GM20000 (cell line): ENCODE data around the gene IFT43.

Source experiments
- DNase-seq: peaks from one replicate; pipeline ENCODE4 v3.0.0; 2012; ENCODE audit warnings: low spot score
- TF ChIP-seq, protein P1 (sequence below): IDR thresholded peaks from 2 replicates; pipeline ENCODE4 v1.5.1; 2012; ENCODE audit warnings: mild to moderate bottlenecking, control low read depth; ENCODE audit errors: extremely low read depth, missing control alignments

IFT43 gene

DNA sequence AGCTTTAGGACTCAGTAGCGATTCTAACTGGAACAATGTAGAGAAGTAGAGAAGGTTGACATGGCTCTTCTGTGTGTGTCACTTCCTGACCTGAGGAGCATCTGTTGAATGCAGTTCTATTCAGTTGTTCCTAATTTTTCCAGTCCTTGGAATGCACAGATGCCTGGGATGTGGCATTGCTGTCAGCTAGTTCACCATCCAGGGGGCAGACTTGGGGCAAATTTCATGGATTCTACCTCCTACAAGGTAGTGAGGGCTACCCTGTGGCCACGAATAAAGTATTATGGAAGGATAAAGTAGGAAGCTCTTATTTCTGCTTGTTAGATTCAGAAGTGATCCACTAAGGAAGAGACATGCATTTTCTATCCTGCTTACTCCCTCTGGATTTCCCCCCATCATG lies 91.8 kb downstream of the IFT43 start:
- no peak for DNase-seq
- TF ChIP-seq, protein P1, sequence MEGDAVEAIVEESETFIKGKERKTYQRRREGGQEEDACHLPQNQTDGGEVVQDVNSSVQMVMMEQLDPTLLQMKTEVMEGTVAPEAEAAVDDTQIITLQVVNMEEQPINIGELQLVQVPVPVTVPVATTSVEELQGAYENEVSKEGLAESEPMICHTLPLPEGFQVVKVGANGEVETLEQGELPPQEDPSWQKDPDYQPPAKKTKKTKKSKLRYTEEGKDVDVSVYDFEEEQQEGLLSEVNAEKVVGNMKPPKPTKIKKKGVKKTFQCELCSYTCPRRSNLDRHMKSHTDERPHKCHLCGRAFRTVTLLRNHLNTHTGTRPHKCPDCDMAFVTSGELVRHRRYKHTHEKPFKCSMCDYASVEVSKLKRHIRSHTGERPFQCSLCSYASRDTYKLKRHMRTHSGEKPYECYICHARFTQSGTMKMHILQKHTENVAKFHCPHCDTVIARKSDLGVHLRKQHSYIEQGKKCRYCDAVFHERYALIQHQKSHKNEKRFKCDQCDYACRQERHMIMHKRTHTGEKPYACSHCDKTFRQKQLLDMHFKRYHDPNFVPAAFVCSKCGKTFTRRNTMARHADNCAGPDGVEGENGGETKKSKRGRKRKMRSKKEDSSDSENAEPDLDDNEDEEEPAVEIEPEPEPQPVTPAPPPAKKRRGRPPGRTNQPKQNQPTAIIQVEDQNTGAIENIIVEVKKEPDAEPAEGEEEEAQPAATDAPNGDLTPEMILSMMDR: no peak

DNA sequence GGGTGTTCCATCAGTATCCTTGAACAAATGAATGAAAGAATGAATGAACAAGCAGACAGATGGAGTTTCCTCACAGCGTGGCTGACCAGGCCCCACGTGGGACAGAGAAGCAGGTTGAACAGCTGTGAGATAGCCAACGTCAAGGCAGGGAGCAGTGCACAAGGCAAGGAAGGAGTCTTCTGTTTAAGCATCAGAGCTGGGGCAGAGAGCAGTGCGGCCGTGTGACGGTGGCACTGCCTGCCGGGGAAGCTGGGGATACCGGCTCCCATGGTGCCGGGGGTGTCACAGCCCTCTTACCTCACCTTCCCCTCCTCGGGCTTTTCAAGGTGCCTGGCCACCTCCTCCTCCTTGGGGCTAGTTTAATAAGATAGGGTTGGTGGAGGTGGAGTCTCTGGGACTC lies 92.9 kb downstream of the IFT43 start:
- DNase-seq: no peak
- TF ChIP-seq, protein P1: no peak

DNA sequence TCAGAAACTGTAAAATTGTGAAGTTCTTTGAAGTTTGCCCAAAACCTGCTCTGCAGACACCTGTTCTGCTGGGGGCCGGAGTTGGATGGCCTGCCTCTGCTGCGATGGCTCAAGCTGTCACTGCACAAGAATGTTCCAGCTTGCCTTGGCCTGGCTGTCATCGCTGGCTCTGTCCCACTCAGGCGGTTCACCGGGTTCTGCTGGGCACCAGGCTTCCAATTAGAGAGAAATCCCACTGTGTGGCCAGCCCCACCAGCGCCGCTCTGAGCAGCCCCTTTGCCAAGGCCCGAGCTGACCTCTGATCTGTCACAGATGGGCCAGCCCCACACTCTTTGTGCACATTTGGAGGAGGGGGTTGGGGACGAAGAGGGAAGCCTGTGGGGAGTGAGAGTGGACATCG lies 94.5 kb downstream of the IFT43 start:
- TF ChIP-seq, protein P1: no peak
- DNase-seq: no peak

DNA sequence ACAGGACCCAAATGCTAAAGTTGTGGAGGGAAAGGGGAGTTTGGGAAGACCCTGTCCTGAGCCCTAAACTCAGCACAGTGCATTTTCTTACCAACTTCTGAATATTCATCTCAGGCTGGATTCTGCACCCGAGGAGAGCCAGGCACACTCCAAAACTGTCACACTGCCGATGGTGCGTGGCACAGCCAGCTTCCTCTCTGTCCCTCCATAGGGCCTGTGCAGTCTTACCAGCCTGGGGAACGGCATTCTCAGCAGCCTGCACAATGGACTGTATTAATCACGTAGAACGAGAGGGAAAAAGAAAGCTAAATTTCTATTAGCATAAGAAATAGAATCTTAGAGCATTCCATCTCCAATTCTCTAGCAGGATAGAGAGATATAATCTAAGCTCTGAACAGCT lies 94.9 kb downstream of the IFT43 start:
- no peak for DNase-seq
- TF ChIP-seq, protein P1: no peak

DNA sequence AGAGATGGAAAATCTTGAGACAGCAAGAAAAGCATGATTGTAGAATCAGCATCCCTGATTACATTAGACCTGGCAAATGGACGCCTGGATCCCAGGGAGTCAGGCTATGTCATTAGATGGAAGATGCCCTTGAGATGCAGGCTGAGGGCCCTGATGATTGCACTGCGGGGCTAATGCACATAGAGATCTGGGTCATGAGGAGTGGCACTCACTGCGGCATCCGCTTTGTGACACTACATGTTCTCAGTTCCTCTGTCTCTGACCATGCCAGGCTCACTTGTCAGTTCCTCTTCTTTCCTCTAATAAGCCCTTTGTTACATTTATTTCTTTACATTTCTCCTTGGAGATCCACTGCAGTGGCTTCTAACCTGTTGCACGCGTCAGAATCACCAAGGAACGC lies 96.1 kb downstream of the IFT43 start:
- DNase-seq: no peak
- TF ChIP-seq, protein P1: no peak

DNA sequence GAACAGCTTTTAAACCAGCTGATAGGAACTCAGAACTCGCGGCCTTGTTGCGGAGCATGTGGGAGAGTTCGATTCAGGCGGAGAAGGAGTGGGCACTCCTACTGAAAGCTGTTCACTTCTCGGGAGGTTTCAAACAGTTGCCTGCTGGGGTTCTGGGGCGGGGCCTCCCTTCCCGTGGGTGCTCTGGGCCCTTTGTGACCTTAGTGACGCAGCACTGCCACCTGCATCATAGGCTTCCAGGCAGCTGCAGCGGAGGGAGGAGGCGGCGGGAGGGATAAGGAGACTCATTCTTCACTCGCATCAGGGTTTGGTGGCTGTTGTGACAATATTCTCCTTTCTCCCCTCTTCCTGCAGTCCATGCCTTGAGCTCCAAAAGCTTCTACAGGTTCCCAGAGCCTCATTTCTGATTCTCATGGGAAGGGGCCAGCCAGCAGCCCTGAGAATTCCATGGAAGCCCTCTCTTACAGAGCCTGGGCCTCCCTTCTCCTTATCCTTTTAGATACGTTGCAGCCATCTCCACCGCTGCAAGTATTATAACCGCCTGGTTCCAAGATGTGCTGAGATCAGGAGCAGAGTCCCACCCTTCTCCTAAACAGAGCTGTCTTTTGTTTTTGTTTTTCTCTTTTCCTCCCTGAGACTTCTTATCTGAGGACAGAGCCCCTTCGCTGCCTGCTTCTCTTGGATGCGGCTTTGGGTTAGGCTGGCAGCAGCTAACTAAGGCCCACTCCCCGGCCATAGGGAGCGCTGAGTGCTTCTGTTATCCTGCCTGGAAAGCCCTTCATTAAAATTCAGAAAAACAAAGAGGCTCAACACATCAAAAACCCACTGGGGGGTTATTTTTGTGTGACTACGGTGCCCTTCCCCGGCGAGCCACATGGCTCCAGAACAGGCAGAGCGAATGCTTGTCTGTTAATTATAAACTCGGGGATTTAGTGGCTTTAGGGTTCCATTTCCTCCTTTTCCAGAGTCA lies 98.5 kb downstream of the IFT43 start:
- no peak for DNase-seq

DNA sequence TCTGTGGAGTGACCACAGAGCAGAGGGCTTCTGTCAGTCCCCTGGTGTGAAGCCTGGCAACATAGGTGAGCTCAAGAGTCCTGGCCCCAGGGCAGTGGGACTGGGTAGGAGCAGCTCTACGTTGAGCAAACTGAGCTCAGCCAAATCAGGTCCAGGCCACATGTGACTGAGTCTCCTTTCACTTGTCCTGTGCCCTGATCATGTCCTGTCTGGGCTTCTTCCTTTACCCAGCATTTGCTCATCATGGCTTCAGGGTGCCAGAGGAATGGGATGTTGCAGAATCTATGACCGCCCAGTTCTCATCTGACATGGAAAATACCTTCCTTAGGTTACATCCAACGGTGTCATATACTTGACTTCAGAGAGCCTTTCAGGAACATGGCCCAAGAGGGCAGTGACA lies 99.8 kb downstream of the IFT43 start:
- TF ChIP-seq, protein P1: no peak
- no peak for DNase-seq

More for the DNA sequence above, 98.5 kb downstream of the IFT43 start:
- TF ChIP-seq, protein P1: no peak
